Measurements from ENCODE around the gene PRKCE.

Gene PRKCE

GRCh38 chr2:45981384-45981930 lies 330.0 kb downstream of the PRKCE start:
- H3K4me3 ChIP-seq (ENCODE audit: low read depth in 1 of 2, low read length in 2 of 2), result no peak overlapping the region
- H3K36me3 ChIP-seq (ENCODE audit: insufficient read depth, low read length), result peaks cover 33% of the 10 kb centered on the region
- H3K9ac ChIP-seq (ENCODE audit: low read length), result no peak overlapping the region
- H3K27ac ChIP-seq (ENCODE audit: low read depth, low read length), result no peak overlapping the region
- no peaks in the 10 kb centered on the region for H3K4me1 ChIP-seq (ENCODE audit: insufficient read depth, low read length)
- H3K27me3 ChIP-seq (ENCODE audit: control insufficient read depth in 1 of 2, insufficient read depth in 2 of 2, low read length in 2 of 2), result no peaks in the 10 kb centered on the region
- no peaks in the 10 kb centered on the region for H3K9me3 ChIP-seq (ENCODE audit: low read length)

GRCh38 chr2:45982096-45982495 lies 330.6 kb downstream of the PRKCE start:
- Histone ChIP-seq H3K9ac (ENCODE audit: low read length) (no peak overlapping the region), H3K27ac (ENCODE audit: low read depth, low read length) (no peak overlapping the region), H3K4me1 (ENCODE audit: insufficient read depth, low read length) (no peaks in the 10 kb centered on the region), H3K36me3 (ENCODE audit: insufficient read depth, low read length) (peaks cover 33% of the 10 kb centered on the region), H3K9me3 (ENCODE audit: low read length) (no peaks in the 10 kb centered on the region), H3K27me3 (ENCODE audit: control insufficient read depth in 1 of 2, insufficient read depth in 2 of 2, low read length in 2 of 2) (no peaks in the 10 kb centered on the region), H3K4me3 (ENCODE audit: low read depth in 1 of 2, low read length in 2 of 2) (no peak overlapping the region)

- peaks cover 26% of the 10 kb centered on the region for H3K36me3 ChIP-seq (ENCODE audit: insufficient read depth, low read length)
- no peak overlapping the region for H3K4me3 ChIP-seq (ENCODE audit: low read depth in 1 of 2, low read length in 2 of 2)
- no peaks in the 10 kb centered on the region for H3K9me3 ChIP-seq (ENCODE audit: low read length)
- H3K27ac ChIP-seq (ENCODE audit: low read depth, low read length), result no peak overlapping the region
- H3K4me1 ChIP-seq (ENCODE audit: insufficient read depth, low read length), result no peaks in the 10 kb centered on the region
- no peak overlapping the region for H3K9ac ChIP-seq (ENCODE audit: low read length)
- no peaks in the 10 kb centered on the region for H3K27me3 ChIP-seq (ENCODE audit: control insufficient read depth in 1 of 2, insufficient read depth in 2 of 2, low read length in 2 of 2)
Measured at GRCh38 chr2:45983213-45983612, 331.7 kb downstream of the PRKCE start.

GRCh38 chr2:45984366-45984765 lies 332.9 kb downstream of the PRKCE start:
- H3K4me3 ChIP-seq (ENCODE audit: low read depth in 1 of 2, low read length in 2 of 2), result no peak overlapping the region
- H3K4me1 ChIP-seq (ENCODE audit: insufficient read depth, low read length), result peaks cover 8% of the 10 kb centered on the region
- H3K9me3 ChIP-seq (ENCODE audit: low read length), result no peaks in the 10 kb centered on the region
- no peak overlapping the region for H3K27ac ChIP-seq (ENCODE audit: low read depth, low read length)
- peaks cover 15% of the 10 kb centered on the region for H3K36me3 ChIP-seq (ENCODE audit: insufficient read depth, low read length)
- no peaks in the 10 kb centered on the region for H3K27me3 ChIP-seq (ENCODE audit: control insufficient read depth in 1 of 2, insufficient read depth in 2 of 2, low read length in 2 of 2)
- H3K9ac ChIP-seq (ENCODE audit: low read length), result no peak overlapping the region

GRCh38 chr2:45984896-45985473 lies 333.5 kb downstream of the PRKCE start:
- H3K27ac ChIP-seq (ENCODE audit: low read depth, low read length), result no peak overlapping the region
- no peak overlapping the region for H3K9ac ChIP-seq (ENCODE audit: low read length)
- peaks cover 15% of the 10 kb centered on the region for H3K36me3 ChIP-seq (ENCODE audit: insufficient read depth, low read length)
- no peaks in the 10 kb centered on the region for H3K27me3 ChIP-seq (ENCODE audit: control insufficient read depth in 1 of 2, insufficient read depth in 2 of 2, low read length in 2 of 2)
- no peaks in the 10 kb centered on the region for H3K9me3 ChIP-seq (ENCODE audit: low read length)
- H3K4me3 ChIP-seq (ENCODE audit: low read depth in 1 of 2, low read length in 2 of 2), result no peak overlapping the region
- H3K4me1 ChIP-seq (ENCODE audit: insufficient read depth, low read length), result peaks cover 10% of the 10 kb centered on the region

GRCh38 chr2:45986509-45986908 lies 335.0 kb downstream of the PRKCE start:
- Histone ChIP-seq H3K27me3 (ENCODE audit: control insufficient read depth in 1 of 2, insufficient read depth in 2 of 2, low read length in 2 of 2) (no peaks in the 10 kb centered on the region), H3K4me1 (ENCODE audit: insufficient read depth, low read length) (peaks cover 14% of the 10 kb centered on the region), H3K9me3 (ENCODE audit: low read length) (no peaks in the 10 kb centered on the region), H3K36me3 (ENCODE audit: insufficient read depth, low read length) (peaks cover 6% of the 10 kb centered on the region), H3K27ac (ENCODE audit: low read depth, low read length) (no peak overlapping the region), H3K4me3 (ENCODE audit: low read depth in 1 of 2, low read length in 2 of 2) (no peak overlapping the region), H3K9ac (ENCODE audit: low read length) (no peak overlapping the region)

- Histone ChIP-seq H3K4me3 (ENCODE audit: low read depth in 1 of 2, low read length in 2 of 2) (no peak overlapping the region), H3K36me3 (ENCODE audit: insufficient read depth, low read length) (peaks cover 4% of the 10 kb centered on the region), H3K27ac (ENCODE audit: low read depth, low read length) (no peak overlapping the region), H3K27me3 (ENCODE audit: control insufficient read depth in 1 of 2, insufficient read depth in 2 of 2, low read length in 2 of 2) (no peaks in the 10 kb centered on the region), H3K4me1 (ENCODE audit: insufficient read depth, low read length) (peaks cover 28% of the 10 kb centered on the region), H3K9me3 (ENCODE audit: low read length) (no peaks in the 10 kb centered on the region), H3K9ac (ENCODE audit: low read length) (no peak overlapping the region)
Measured at GRCh38 chr2:45987856-45988255, 336.4 kb downstream of the PRKCE start.

- H3K36me3 ChIP-seq (ENCODE audit: insufficient read depth, low read length), result peaks cover 4% of the 10 kb centered on the region
- no peaks in the 10 kb centered on the region for H3K9me3 ChIP-seq (ENCODE audit: low read length)
- H3K9ac ChIP-seq (ENCODE audit: low read length), result no peak overlapping the region
- no peak overlapping the region for H3K4me3 ChIP-seq (ENCODE audit: low read depth in 1 of 2, low read length in 2 of 2)
- no peaks in the 10 kb centered on the region for H3K27me3 ChIP-seq (ENCODE audit: control insufficient read depth in 1 of 2, insufficient read depth in 2 of 2, low read length in 2 of 2)
- H3K27ac ChIP-seq (ENCODE audit: low read depth, low read length), result no peak overlapping the region
- H3K4me1 ChIP-seq (ENCODE audit: insufficient read depth, low read length), result peaks cover 36% of the 10 kb centered on the region
Measured at GRCh38 chr2:45988879-45989278, 337.4 kb downstream of the PRKCE start.

GRCh38 chr2:45990131-45990530 lies 338.7 kb downstream of the PRKCE start:
- Histone ChIP-seq H3K9ac (ENCODE audit: low read length) (no peak overlapping the region), H3K27me3 (ENCODE audit: control insufficient read depth in 1 of 2, insufficient read depth in 2 of 2, low read length in 2 of 2) (no peaks in the 10 kb centered on the region), H3K27ac (ENCODE audit: low read depth, low read length) (no peak overlapping the region), H3K9me3 (ENCODE audit: low read length) (no peaks in the 10 kb centered on the region), H3K4me1 (ENCODE audit: insufficient read depth, low read length) (peaks cover 36% of the 10 kb centered on the region), H3K4me3 (ENCODE audit: low read depth in 1 of 2, low read length in 2 of 2) (no peak overlapping the region), H3K36me3 (ENCODE audit: insufficient read depth, low read length) (peaks cover 4% of the 10 kb centered on the region)

- H3K27ac ChIP-seq (ENCODE audit: low read depth, low read length), result peak overlapping the region; percentile 76
Measured at GRCh38 chr2:45992021-45992740, 340.7 kb downstream of the PRKCE start.

GRCh38 chr2:45992741-45993475 lies 341.4 kb downstream of the PRKCE start:
- H3K4me1 ChIP-seq (ENCODE audit: insufficient read depth, low read length), result peaks cover 36% of the 10 kb centered on the region

More at GRCh38 chr2:45992021-45992740, 340.7 kb downstream of the PRKCE start:
- Histone ChIP-seq H3K36me3 (ENCODE audit: insufficient read depth, low read length) (peaks cover 4% of the 10 kb centered on the region), H3K9ac (ENCODE audit: low read length) (no peak overlapping the region), H3K9me3 (ENCODE audit: low read length) (no peaks in the 10 kb centered on the region), H3K4me3 (ENCODE audit: low read depth in 1 of 2, low read length in 2 of 2) (no peak overlapping the region), H3K4me1 (ENCODE audit: insufficient read depth, low read length) (peaks cover 36% of the 10 kb centered on the region), H3K27me3 (ENCODE audit: control insufficient read depth in 1 of 2, insufficient read depth in 2 of 2, low read length in 2 of 2) (no peaks in the 10 kb centered on the region)

More at GRCh38 chr2:45992741-45993475, 341.4 kb downstream of the PRKCE start:
- Histone ChIP-seq H3K4me3 (ENCODE audit: low read depth in 1 of 2, low read length in 2 of 2) (no peak overlapping the region), H3K36me3 (ENCODE audit: insufficient read depth, low read length) (peaks cover 4% of the 10 kb centered on the region), H3K9ac (ENCODE audit: low read length) (no peak overlapping the region), H3K27ac (ENCODE audit: low read depth, low read length) (peak overlapping the region; percentile 76), H3K9me3 (ENCODE audit: low read length) (no peaks in the 10 kb centered on the region), H3K27me3 (ENCODE audit: control insufficient read depth in 1 of 2, insufficient read depth in 2 of 2, low read length in 2 of 2) (no peaks in the 10 kb centered on the region)

Data from muscle layer of colon (tissue), 2 donors.